Activated T-cell treated with anti-CD3 and anti-CD28 coated beads for 1 hour (primary cell): ENCODE measurements around the gene PLAGL2.
"Not testable (repeated sequence)": the region's sequence is repeated elsewhere in the genome, so short reads cannot be mapped to it uniquely, and the experiment has no call there.

Experiments
- DNase-seq: peaks from one replicate; pipeline ENCODE4 v3.0.0-alpha.2; 2020; ENCODE audit warnings: low read depth

The PLAGL2 gene

DNA sequence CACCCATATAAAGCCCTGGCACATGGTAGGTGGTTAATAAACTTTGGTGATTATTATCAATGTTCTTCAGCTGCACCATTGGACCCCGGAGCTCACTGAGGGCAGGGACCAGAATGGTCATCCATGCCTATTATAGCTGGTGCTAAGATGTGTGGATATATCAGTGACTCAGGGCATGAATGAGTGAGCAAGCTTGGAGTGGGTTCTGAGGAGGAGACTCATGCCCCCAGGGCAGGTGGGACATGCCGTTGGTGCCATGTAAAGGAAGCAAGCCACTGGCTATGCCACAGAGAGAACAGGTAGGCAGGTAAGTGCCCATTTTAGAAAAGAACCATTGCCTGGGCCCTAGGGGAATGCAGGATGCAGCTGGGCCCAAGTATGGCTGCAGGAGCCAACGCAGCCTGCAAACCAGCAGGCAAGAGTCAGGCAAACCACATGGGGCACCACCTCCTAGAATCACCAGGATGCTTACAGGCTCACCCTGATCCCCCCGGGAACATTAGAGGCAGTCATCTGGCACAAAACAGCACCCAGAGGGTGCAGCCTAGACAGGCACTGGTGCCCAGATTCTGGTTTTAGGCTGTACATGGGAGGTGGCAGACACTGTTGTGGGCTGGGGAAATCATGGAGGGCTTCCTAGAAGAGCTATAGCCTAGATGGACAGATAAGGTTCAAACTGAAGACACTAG lies 23.5 kb downstream of the PLAGL2 start:
- no peak for DNase-seq

- DNase-seq: no peak
Observed at GRCh38 chr20:32181606-32182005, 25.9 kb downstream of the PLAGL2 start.

GRCh38 chr20:32179934-32180333 lies 27.6 kb downstream of the PLAGL2 start:
- no peak for DNase-seq

DNA sequence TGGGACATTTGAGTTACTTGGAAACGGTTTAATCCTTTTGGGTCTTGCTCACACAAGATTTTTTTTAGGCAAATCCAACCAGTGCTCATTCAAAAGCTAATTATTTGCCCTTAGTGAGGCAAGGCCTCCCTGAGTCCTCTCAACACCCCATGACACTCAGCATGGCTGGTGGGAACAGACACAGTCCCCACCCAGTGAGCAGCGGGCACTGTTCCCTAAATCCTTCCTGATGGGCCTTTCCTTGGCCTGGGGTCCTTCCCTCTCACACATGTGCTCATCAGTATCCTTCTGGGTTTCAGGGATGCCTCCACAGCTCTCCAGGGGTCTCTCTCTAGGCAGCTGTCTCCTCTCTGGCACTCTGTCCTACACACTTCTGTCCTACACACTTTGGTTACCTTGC lies 28.0 kb downstream of the PLAGL2 start:
- DNase-seq: no peak

- DNase-seq: not testable (repeated sequence)
Observed at GRCh38 chr20:32177696-32178095, 29.8 kb downstream of the PLAGL2 start.

GRCh38 chr20:32168184-32168910 lies 39.2 kb downstream of the PLAGL2 start:
- DNase-seq: no peak

GRCh38 chr20:32167552-32167951 lies 40.0 kb downstream of the PLAGL2 start:
- no peak for DNase-seq

- no peak for DNase-seq
Observed at GRCh38 chr20:32165836-32166545, 41.6 kb downstream of the PLAGL2 start.

DNA sequence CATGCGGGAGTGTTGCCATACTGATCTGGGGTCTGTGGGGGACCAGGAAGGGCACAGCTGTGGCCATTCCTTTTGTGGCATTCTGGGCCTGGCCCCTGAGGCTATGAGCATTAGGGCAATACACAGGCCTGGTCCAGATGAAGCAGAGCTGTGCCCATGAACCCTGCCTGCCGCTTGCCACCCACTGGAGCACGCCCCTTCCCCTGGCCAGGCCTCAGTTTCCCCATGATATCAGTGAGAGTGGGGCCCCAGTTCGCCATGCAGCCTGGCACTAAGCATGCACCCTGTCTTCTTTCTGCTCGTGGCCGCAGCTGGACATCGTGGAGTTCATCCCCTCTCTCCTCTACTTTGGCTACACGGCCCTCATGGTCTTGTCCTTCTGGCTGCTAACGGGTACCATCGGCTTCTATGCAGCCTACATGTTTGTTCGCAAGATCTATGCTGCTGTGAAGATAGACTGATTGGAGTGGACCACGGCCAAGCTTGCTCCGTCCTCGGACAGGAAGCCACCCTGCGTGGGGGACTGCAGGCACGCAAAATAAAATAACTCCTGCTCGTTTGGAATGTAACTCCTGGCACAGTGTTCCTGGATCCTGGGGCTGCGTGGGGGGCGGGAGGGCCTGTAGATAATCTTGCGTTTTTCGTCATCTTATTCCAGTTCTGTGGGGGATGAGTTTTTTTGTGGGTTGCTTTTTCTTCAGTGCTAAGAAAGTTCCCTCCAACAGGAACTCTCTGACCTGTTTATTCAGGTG lies 42.4 kb downstream of the PLAGL2 start:
- no peak for DNase-seq

GRCh38 chr20:32163951-32164350 lies 43.6 kb downstream of the PLAGL2 start:
- no peak for DNase-seq

DNA sequence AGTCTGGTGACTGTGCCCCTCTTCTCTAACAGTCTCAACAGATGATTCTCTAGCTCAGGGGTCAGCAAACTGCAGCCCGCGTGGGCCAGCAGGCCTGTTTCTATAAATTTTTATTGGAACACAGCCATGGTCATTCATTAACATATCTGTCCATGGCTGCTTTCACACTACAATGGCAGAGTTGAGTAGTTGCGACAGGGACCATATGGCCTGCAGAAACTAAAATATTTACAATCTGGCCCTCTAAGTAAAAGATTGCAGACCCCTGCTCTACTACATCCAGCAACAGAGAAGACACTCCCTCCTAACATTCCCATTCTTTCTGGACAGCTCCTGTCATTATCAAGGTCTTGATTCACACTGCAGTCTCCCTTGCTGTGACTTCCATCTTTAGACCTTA lies 45.2 kb downstream of the PLAGL2 start:
- no peak for DNase-seq

- no peak for DNase-seq
Observed at GRCh38 chr20:32160341-32160740, 47.2 kb downstream of the PLAGL2 start.

- no peak for DNase-seq
Observed at GRCh38 chr20:32159766-32160221, 47.7 kb downstream of the PLAGL2 start.

GRCh38 chr20:32158943-32159660 lies 48.4 kb downstream of the PLAGL2 start:
- DNase-seq: no peak

- DNase-seq: no peak
Observed at GRCh38 chr20:32158351-32158750, 49.2 kb downstream of the PLAGL2 start.

DNA sequence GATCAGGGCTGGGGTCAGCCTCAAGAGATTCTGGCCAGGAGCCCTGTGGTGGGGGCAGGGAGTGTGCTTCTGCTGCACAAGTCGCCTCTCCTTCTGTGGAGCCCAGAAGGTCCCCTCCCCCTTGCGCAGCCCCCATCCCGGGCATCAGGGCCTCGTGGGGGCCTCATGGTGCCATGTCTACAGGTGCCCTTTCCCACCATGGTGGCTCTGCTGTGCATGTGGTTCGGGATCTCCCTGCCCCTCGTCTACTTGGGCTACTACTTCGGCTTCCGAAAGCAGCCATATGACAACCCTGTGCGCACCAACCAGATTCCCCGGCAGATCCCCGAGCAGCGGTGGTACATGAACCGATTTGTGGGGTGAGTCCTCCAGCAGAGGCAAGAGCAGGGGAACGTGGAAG lies 49.9 kb downstream of the PLAGL2 start:
- DNase-seq: no peak

DNA sequence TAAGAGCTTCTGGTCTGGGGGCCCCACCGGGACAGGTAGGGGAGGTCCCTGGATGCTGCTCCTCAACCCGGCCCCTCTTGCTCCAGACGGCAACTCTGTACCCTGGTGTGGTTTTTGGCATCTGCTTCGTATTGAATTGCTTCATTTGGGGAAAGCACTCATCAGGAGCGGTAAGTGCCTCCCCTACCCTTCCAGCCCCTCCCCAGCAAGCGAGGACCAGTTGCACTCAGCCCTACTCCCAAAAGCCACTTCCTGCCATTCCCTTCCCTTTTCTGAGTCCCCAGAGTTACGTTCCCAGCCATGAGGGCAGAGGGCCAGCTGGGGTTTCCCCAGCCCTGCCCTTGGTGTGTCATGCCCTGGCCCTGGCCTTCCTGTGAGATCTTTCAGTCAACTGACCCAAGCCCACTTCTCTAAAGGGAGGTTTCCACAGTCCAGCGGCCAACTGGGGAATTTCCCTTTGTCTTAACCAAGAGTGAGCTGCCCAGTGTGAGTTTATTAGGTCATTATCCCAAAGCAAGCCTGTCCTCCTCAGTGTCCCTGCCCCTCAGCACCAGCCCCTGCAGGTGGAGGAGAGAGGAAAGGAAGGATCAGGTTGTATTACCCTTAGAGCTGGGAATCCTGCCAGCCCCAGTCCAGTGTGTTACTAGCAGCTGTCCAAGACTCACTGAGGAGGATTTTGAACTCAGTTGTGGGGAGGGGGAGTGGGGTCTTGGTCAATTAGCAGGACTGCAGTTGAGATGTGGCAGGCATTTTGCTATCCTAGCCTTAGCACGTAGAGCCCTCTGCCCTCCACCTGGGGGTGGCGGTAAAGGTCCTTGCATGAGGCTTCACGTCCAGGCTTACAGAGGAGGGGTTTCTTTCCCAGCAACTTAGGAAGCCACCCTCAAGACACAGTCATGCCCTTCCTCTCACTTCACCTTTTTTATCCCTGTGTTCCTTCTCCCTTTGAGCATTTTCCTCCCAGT lies 52.2 kb downstream of the PLAGL2 start:
- DNase-seq: peak; percentile 14

DNA sequence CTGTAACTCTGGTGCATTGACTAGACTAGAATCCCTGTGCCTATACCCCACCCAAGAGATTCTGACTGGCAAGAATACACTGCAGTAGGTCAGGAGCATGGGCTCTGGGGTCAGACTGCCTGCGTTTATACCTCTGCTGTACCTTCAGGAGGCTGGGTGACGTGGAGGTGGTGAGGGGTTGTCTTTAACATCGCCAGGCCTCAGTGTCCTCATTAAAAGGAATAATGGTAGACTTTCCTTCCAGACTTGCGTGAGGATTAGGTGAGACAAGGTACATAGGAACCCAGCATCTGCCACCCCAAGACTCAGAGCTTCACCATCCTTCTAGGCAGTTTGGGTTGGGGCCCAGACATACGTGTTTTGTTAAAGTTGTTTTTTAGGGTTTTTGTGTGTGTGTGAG lies 53.8 kb downstream of the PLAGL2 start:
- DNase-seq: no peak

DNA sequence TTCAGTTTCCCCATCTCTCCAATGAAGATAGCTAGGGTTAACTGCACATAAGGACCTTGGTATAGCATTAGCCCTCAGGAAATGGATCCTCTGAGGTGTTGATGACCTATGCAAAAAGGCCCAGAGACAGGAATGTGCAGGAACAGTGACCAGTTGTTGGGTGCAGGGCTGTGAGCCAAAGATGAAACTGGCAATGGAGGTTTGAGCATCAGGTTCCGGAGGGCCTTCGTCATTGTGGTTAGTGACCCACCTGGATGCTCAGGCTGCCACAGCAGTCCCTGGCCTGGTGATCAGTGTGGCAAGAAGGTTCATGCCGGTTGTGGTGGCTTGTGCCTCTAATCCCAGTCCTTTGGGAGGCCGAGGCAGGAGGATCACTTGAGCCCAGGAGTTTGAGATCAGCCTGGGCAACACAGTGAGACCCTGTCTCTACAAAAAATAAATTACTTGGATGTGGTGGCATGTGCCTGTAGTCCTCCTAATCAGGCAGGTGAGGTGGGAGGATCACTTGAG lies 54.3 kb downstream of the PLAGL2 start:
- no peak for DNase-seq
